ENCODE measurements around the gene SPTBN1.

Gene SPTBN1

GRCh38 chr2:54553775-54554174 is 97.6 kb downstream of the SPTBN1 start:
- DNase-seq (ENCODE audit: low spot score), result no peak

- no peak for DNase-seq (ENCODE audit: low spot score)
Measured at GRCh38 chr2:54555318-54555837, 99.3 kb downstream of the SPTBN1 start.

- DNase-seq (ENCODE audit: low spot score), result no peak
Measured at GRCh38 chr2:54556621-54557121, 100.5 kb downstream of the SPTBN1 start.

GRCh38 chr2:54557211-54557600 is 101.1 kb downstream of the SPTBN1 start:
- no peak for DNase-seq (ENCODE audit: low spot score)

- DNase-seq (ENCODE audit: low spot score), result peak; percentile 68
Measured at GRCh38 chr2:54557601-54558187, 101.6 kb downstream of the SPTBN1 start.

GRCh38 chr2:54558188-54559005 is 102.3 kb downstream of the SPTBN1 start:
- peak; percentile 87 for DNase-seq (ENCODE audit: low spot score)

- peak; percentile 56 for DNase-seq (ENCODE audit: low spot score)
Measured at GRCh38 chr2:54559006-54559445, 102.9 kb downstream of the SPTBN1 start.

GRCh38 chr2:54559593-54560145 is 103.5 kb downstream of the SPTBN1 start:
- DNase-seq (ENCODE audit: low spot score), result peak; percentile 85

- DNase-seq (ENCODE audit: low spot score), result peak; percentile 75
Measured at GRCh38 chr2:54560146-54560881, 104.2 kb downstream of the SPTBN1 start.

GRCh38 chr2:54561010-54561409 is 104.9 kb downstream of the SPTBN1 start:
- no peak for DNase-seq (ENCODE audit: low spot score)

- DNase-seq (ENCODE audit: low spot score), result no peak
Measured at GRCh38 chr2:54564439-54564838, 108.3 kb downstream of the SPTBN1 start.

- DNase-seq (ENCODE audit: low spot score), result no peak
Measured at GRCh38 chr2:54565551-54565950, 109.4 kb downstream of the SPTBN1 start.

GRCh38 chr2:54566896-54567295 is 110.8 kb downstream of the SPTBN1 start:
- no peak for DNase-seq (ENCODE audit: low spot score)

- no peak for DNase-seq (ENCODE audit: low spot score)
Measured at GRCh38 chr2:54568876-54569321, 112.8 kb downstream of the SPTBN1 start.

GRCh38 chr2:54569745-54570301 is 113.7 kb downstream of the SPTBN1 start:
- no peak for DNase-seq (ENCODE audit: low spot score)

- no peak for DNase-seq (ENCODE audit: low spot score)
Measured at GRCh38 chr2:54570321-54570855, 114.3 kb downstream of the SPTBN1 start.

- DNase-seq (ENCODE audit: low spot score), result no peak
Measured at GRCh38 chr2:54570925-54571694, 115.0 kb downstream of the SPTBN1 start.

GRCh38 chr2:54572262-54572635 is 116.1 kb downstream of the SPTBN1 start:
- no peak for DNase-seq (ENCODE audit: low spot score)

- DNase-seq (ENCODE audit: low spot score), result peak; percentile 25
Measured at GRCh38 chr2:54572636-54573536, 116.8 kb downstream of the SPTBN1 start.

GRCh38 chr2:54573537-54573919 is 117.4 kb downstream of the SPTBN1 start:
- no peak for DNase-seq (ENCODE audit: low spot score)

All from RKO (cell line).